Stomach (tissue), 9 donors: ENCODE measurements around the gene DOCK2. TPM values are rescaled to one million over a fixed set of nuclear protein-coding genes. Genes with fewer than 3 reads are reported as not detected.

Source experiments
- DNase-seq, 2 donors: peaks; one replicate each; pipeline versions ENCODE4 v3.0.0 to v3.0.0-alpha.2; 2013 to 2019
- H3K27ac ChIP-seq, 5 donors: fragments of 200-600 bp in 4 of 5; sonication (generic) in 4 of 5; one replicate each; pipeline ENCODE4 v1.5.1; 2013 to 2019; ENCODE audit warnings: mild to moderate bottlenecking in 1 of 5, moderate library complexity in 1 of 5
- H3K27me3 ChIP-seq, 3 donors: fragments of 200-600 bp; sonication (generic); one replicate each; pipeline ENCODE4 v1.5.1; 2017 to 2019; ENCODE audit warnings: mixed run types in 1 of 3
- H3K36me3 ChIP-seq, 4 donors: fragments of 200-600 bp; sonication (generic); 1 replicate in 3 of 4; 2 replicates in 1 of 4; pipeline ENCODE4 v1.5.1; 2016 to 2019
- H3K4me1 ChIP-seq, 4 donors: fragments of 200-600 bp; sonication (generic); one replicate each; pipeline ENCODE4 v1.5.1; 2016 to 2019
- H3K4me3 ChIP-seq, 4 donors: fragments of 200-600 bp; sonication (generic) in 3 of 4; one replicate each; pipeline ENCODE4 v1.5.1; 2016 to 2019; ENCODE audit warnings: mild to moderate bottlenecking in 1 of 4
- H3K9me3 ChIP-seq, 4 donors: fragments of 200-600 bp; sonication (generic); one replicate each; pipeline ENCODE4 v1.5.1; 2016 to 2019
- CTCF ChIP-seq, 7 experiments: fragments of 450-650 bp in 4 of 7; fragments of 200-600 bp in 3 of 7; sonication (generic) in 3 of 7; IDR thresholded peaks; one replicate each; pipeline ENCODE4 v1.5.1; 2016 to 2019; ENCODE audit warnings: antibody characterized with exemption in 7 of 7, control low read depth in 2 of 7, mild to moderate bottlenecking in 1 of 7
- EP300 ChIP-seq: sonication (generic); formaldehyde crosslinking; IDR thresholded peaks from one replicate; pipeline ENCODE4 v1.6.1; 2017; ENCODE audit warnings: antibody characterized with exemption
- POLR2A ChIP-seq, 4 donors: fragments of 450-650 bp; IDR thresholded peaks; one replicate each; pipeline ENCODE4 v1.6.1; 2016; ENCODE audit warnings: antibody characterized with exemption in 4 of 4, control low read depth in 2 of 4, mild to moderate bottlenecking in 1 of 4, moderate library complexity in 1 of 4
- POLR2AphosphoS5 ChIP-seq, 3 donors: sonication (generic); formaldehyde crosslinking; IDR thresholded peaks; one replicate each; pipeline ENCODE4 v1.6.1; 2016; ENCODE audit warnings: antibody characterized with exemption in 3 of 3
- WGBS, 5 donors: extraction: QIAGEN DNeasy Blood & Tissue Kit in 3 of 5; methylation state at CpG; one replicate each; pipeline versions ENCODE4 v1.1.5 to v1.1.7; 2013 to 2018; 5-methylcytosine and 5-hydroxymethylcytosine counted together
- intact Hi-C: fragments of 100-400 bp; cut with DNase I; formaldehyde crosslinking; loops from one replicate; pipeline ENCODE4 v1.15.1; 2023; ENCODE audit warnings: low total_unique reads
- polyA plus RNA-seq, 3 donors: library from polyadenylated mRNA; stranded (reverse); fragments of 200-250 nt; gene quantifications; one replicate each; pipeline ENCODE4 v1.2.3, GENCODE V29; 2013
- total RNA-seq, 5 donors: library from RNA; depleted of rRNA; stranded (reverse); fragments of >200 nt; gene quantifications; one replicate each; pipeline versions ENCODE4 v1.1.0 to v1.2.3, GENCODE V29; 2014 to 2016
- donor health status: healthy with polysubstance abuse.
- donor health status: Bipolar disorder and iron deficiency.
- donor health status: healthy.

DOCK2 gene
- total and polyA plus RNA-seq, 8 donors = 2.1 to 50.2 (median 8.5) TPM

GRCh38 chr5:169840405-169840804 lies 203.3 kb downstream of the DOCK2 start:
- no peaks in the 10 kb centered on the region for H3K9me3 ChIP-seq
- no peak overlapping the region for H3K4me3 ChIP-seq
- peaks cover 0 to 5% (median 0%) of the 10 kb centered on the region in 4 donors for H3K36me3 ChIP-seq
- 91 to 96% (median 93%) methylated on average over 3 of the region's 3 CpGs for WGBS, 5 donors
- no peaks in the 10 kb centered on the region for H3K27me3 ChIP-seq
- no peak overlapping the region for H3K27ac ChIP-seq
- intact Hi-C loops = no loop called here
- H3K4me1 ChIP-seq = no peaks in the 10 kb centered on the region
- DNase-seq = no peak
- TF ChIP-seq POLR2A (IDR thresholded peaks at IDR 0.05) (no peak), POLR2AphosphoS5 (IDR thresholded peaks at IDR 0.05) (no peak), CTCF (IDR thresholded peaks at IDR 0.05) (no peak), EP300 (no peak)

DNA sequence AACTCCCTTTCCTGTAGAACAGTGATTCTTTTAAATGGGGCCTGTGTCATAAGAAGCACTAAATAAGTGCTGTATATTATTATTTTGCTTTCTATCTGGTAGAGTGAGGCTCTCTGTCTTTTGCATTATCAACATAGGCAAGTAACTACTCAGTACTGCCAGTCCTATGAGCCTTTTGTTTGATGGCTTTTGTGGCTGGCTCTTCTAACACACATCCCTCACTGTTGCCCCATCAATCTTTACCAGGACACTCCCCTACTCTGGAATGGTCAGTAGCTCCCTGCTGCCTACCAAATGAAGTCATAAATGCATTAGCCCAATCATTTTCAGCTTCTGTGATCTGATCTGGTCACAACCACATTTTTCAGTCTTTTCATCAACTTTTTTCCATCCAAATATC lies 205.6 kb downstream of the DOCK2 start:
- intact Hi-C loops = no loop called here

GRCh38 chr5:169847519-169847918 lies 210.4 kb downstream of the DOCK2 start:
- H3K36me3 ChIP-seq = peaks cover 0 to 4% (median 0%) of the 10 kb centered on the region in 4 donors
- intact Hi-C loops = no loop called here
- 76 to 86% (median 81%) methylated on average over 1 of the region's 1 CpG for WGBS, 5 donors
- no peak for TF ChIP-seq CTCF (IDR thresholded peaks at IDR 0.05)
- no peak for TF ChIP-seq EP300
- H3K27me3 ChIP-seq = no peaks in the 10 kb centered on the region
- H3K4me3 ChIP-seq = no peak overlapping the region
- no peak for DNase-seq
- H3K27ac ChIP-seq = no peak overlapping the region
- H3K9me3 ChIP-seq = peaks cover 0 to 27% (median 21%) of the 10 kb centered on the region in 4 donors
- H3K4me1 ChIP-seq = no peaks in the 10 kb centered on the region

More for the DNA sequence above, 205.6 kb downstream of the DOCK2 start:
- H3K36me3 ChIP-seq = peaks cover 0 to 5% (median 0%) of the 10 kb centered on the region in 4 donors
- no peaks in the 10 kb centered on the region for H3K4me1 ChIP-seq
- H3K27me3 ChIP-seq = no peaks in the 10 kb centered on the region
- no peak overlapping the region for H3K4me3 ChIP-seq
- no peaks in the 10 kb centered on the region for H3K9me3 ChIP-seq
- no peak for TF ChIP-seq POLR2AphosphoS5 (IDR thresholded peaks at IDR 0.05)
- TF ChIP-seq POLR2A (IDR thresholded peaks at IDR 0.05) = no peak
- no peak for TF ChIP-seq EP300
- no peak for TF ChIP-seq CTCF (IDR thresholded peaks at IDR 0.05)
- H3K27ac ChIP-seq = no peak overlapping the region
- no peak for DNase-seq

GRCh38 chr5:169848271-169848670 lies 211.2 kb downstream of the DOCK2 start:
- WGBS, 5 donors = 67 to 88% (median 78%) methylated on average over 3 of the region's 3 CpGs
- Histone ChIP-seq H3K9me3 (peaks cover 0 to 31% (median 21%) of the 10 kb centered on the region in 4 donors), H3K4me3 (no peak overlapping the region), H3K4me1 (no peaks in the 10 kb centered on the region), H3K36me3 (peaks cover 0 to 4% (median 0%) of the 10 kb centered on the region in 4 donors), H3K27me3 (no peaks in the 10 kb centered on the region), H3K27ac (no peak overlapping the region)
- intact Hi-C loops = no loop called here
- DNase-seq = no peak
- TF ChIP-seq CTCF (IDR thresholded peaks at IDR 0.05) = no peak
- TF ChIP-seq POLR2AphosphoS5 (IDR thresholded peaks at IDR 0.05) = no peak
- TF ChIP-seq EP300 = no peak
- no peak for TF ChIP-seq POLR2A (IDR thresholded peaks at IDR 0.05)
